22Rv1 (cell line): ENCODE data around the gene ALG1.
"Not testable (repeated sequence)": the region's sequence is repeated elsewhere in the genome, so short reads cannot be mapped to it uniquely, and the experiment has no call there.

ENCODE experiments used
- H3K27ac ChIP-seq: fragments of 450-650 bp; 2 replicates; pipeline ENCODE4 v1.5.1; 2017
- CTCF ChIP-seq: fragments of 450-650 bp; IDR thresholded peaks from 2 replicates; pipeline ENCODE4 v1.5.1; 2017; ENCODE audit warnings: mild to moderate bottlenecking
- ZFX ChIP-seq: fragments of 450-650 bp; IDR thresholded peaks from 2 replicates; pipeline ENCODE4 v1.6.1; 2017; ENCODE audit warnings: antibody characterized with exemption, borderline replicate concordance

The ALG1 gene

DNA sequence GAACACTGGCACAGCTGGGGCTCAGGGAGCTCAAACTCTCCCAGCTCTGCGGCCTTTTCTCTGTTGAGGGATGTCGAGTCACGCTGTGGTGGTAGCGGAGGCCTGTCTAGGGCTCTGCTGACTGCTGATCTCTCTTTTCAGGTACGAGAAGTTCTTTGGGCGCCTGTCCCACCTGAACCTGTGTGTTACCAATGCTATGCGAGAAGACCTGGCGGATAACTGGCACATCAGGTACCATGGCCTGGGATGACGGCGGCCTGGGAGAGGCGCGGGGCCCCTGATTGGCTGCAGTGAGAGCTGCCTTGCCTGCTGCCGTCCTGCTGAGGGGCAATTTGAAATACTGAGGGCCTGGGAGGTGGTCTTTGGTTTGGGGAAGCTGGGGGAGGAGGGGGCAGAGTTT lies 5.7 kb downstream of the ALG1 start:
- TF ChIP-seq ZFX = no peak
- no peak for TF ChIP-seq CTCF
- no peak overlapping the region for H3K27ac ChIP-seq

DNA sequence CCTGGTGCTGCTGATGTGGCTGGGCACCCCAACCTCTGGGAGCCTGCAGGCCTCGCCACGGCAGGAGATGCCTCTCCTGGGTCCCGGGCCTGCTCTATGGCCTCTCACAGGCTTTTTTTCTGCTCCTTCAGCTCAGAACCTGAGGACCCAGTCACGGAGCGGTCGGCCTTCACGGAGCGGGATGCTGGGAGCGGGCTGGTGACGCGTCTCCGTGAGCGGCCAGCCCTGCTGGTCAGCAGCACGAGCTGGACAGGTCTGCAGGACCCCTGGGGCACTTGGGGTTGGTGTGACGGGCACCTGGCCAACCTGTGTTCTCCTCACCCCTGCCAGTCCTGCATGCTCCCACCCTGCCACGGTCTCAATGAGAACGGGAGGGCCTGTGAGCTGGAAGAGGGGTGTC lies 7.0 kb downstream of the ALG1 start:
- TF ChIP-seq ZFX (no peak), CTCF (no peak)

GRCh38 chr16:5080461-5080860 lies 8.8 kb downstream of the ALG1 start:
- not testable (repeated sequence) for H3K27ac ChIP-seq

More for the DNA sequence above, 7.0 kb downstream of the ALG1 start:
- H3K27ac ChIP-seq = no peak overlapping the region

DNA sequence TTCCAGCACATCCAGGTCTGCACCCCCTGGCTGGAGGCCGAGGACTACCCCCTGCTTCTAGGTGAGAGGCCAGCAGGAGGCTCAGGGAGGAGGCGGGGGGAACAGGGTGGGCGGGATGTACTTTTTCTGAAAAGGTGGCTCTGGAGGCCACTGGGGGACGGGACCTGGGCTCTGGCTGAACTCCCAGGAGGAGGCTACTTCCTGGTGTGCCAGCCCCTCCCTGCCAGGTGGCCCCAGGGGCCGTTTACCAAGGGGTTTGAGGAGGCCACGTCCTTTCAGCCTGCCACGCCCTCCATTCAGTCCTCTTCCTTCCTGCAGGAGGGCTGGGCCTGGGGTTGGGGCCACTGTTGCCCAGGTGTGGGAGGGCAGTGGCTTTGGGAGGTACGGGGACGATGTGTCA lies 9.4 kb downstream of the ALG1 start:
- H3K27ac ChIP-seq = not testable (repeated sequence)

GRCh38 chr16:5083646-5084045 lies 12.0 kb downstream of the ALG1 start:
- H3K27ac ChIP-seq = not testable (repeated sequence)

GRCh38 chr16:5084099-5084731 lies 12.6 kb downstream of the ALG1 start:
- not testable (repeated sequence) for H3K27ac ChIP-seq

DNA sequence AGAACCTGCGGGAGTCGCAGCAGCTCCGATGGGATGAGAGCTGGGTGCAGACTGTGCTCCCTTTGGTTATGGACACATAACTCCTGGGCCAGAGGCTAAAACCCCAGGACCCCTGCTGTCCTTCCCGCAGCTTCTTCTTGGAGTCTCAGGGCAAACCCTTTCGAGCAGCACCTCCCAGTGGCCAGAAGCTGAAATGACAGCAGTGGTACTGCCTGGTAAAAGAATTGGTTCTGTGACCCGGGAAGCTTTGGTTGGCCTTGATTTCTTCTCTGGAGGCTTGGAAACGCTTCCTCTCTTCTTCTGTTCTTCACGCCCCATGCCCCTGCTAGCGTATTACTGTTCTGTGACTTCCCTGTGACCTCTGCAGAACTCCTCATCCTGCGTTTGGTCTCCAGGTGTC lies 13.2 kb downstream of the ALG1 start:
- TF ChIP-seq CTCF = peak; percentile 77
- not testable (repeated sequence) for H3K27ac ChIP-seq

DNA sequence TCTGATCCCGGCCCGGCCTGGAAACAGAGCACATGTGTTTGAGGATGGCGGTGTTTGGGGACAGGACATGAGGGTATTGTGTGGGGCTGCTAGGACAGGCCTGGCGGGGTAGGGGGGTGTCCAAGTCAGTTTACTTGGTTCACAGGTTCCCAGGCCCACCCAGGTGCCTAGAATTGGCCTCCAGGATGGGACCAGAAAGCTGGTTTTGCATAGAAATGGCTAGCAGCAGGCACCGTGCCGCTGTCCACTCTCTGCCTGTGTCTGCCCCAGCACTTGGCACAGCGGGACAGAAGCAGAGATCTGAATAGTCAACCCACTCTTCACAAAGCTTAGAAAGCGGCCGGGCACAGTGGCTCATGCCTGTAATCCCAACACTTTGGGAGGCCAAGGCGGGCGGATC lies 14.1 kb downstream of the ALG1 start:
- not testable (repeated sequence) for H3K27ac ChIP-seq

DNA sequence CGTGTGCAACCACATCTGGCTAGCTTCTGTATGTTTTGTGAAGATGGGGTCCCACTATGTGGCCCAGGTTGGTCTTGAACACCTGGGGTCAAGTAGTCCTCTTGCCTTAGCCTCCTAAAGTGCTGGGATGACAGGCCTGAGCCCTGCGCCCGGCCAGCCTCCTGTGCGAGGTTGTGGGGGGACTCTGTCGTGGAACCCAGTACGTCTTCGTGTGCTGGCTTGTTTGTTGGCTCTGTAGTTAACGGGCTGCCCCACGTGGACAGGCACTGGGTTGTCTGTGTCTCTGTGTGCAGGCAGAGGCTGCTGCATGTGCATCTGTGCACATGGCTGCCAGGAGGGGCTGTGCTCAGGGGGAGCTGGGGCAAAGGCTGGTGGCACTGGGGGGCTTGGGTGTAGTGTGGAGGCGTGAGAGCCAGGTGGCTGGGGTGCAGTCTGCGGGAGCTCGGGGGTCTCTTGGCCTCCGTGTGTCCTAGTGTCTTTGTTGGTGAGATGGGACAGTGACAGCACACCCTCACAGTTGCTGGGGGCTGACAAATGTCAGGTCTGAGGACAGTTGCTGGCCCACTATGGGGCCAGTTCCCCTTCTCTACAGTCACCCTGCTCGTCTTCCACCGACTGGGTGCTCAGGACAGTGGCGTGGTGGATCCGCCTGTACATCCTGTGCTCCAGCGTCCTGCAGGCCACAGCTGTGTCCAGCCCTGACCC lies 16.6 kb downstream of the ALG1 start:
- H3K27ac ChIP-seq = not testable (repeated sequence)

DNA sequence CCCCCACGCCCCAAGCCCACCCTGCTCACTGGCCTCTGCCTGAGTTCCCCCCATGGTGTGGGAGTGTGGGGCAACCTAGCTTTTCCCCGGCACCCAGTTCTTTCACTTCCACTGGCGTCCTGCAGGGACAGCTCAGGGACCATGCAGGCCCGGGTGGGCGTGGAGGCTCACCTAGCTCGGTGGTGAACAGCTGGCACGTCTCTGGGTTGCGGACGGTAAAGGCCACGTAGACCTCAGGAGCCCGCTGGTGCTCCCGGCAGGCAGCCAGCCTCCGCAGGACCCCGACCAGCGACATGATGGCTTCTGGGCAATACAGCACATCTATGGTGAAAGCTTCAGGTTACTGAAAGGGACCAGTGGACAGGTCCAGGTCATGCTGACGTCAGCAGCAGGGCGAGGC lies 17.3 kb downstream of the ALG1 start:
- H3K27ac ChIP-seq = not testable (repeated sequence)

- not testable (repeated sequence) for H3K27ac ChIP-seq
Measured at GRCh38 chr16:5089911-5090555, 18.4 kb downstream of the ALG1 start.

GRCh38 chr16:5090592-5090991 lies 18.9 kb downstream of the ALG1 start:
- H3K27ac ChIP-seq = not testable (repeated sequence)

GRCh38 chr16:5093081-5093480 lies 21.4 kb downstream of the ALG1 start:
- H3K27ac ChIP-seq = not testable (repeated sequence)

- H3K27ac ChIP-seq = not testable (repeated sequence)
Measured at GRCh38 chr16:5093746-5094145, 22.1 kb downstream of the ALG1 start.

GRCh38 chr16:5095145-5095830 lies 23.6 kb downstream of the ALG1 start:
- H3K27ac ChIP-seq = not testable (repeated sequence)

DNA sequence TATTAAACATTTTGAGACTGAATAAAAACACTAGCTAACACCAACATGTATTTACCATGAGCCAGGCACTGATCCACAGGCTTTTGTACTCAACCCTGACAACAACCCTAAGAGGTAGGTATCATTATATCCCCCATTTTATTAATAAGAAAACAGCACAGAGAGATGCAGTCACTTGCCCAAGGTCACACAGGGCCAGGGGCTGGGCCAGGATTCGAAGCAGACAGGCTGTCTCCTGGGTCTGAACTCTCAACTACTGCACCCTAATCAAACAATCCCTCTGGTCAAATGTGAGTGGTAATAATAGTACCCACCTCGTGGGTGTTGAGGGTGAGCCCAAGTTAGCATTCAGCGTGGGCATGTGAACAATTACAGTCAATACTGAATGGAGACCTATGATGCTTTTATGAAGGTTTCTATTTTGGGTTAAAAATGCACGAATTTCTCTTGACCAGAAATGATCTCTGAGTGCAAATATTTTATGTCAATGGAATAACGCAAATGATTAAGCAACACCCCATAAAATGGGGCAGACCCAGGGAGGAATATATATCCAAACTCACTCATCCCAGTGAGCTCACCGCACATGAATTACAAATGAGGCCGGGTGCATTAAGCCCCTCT lies 24.9 kb downstream of the ALG1 start:
- not testable (repeated sequence) for H3K27ac ChIP-seq

DNA sequence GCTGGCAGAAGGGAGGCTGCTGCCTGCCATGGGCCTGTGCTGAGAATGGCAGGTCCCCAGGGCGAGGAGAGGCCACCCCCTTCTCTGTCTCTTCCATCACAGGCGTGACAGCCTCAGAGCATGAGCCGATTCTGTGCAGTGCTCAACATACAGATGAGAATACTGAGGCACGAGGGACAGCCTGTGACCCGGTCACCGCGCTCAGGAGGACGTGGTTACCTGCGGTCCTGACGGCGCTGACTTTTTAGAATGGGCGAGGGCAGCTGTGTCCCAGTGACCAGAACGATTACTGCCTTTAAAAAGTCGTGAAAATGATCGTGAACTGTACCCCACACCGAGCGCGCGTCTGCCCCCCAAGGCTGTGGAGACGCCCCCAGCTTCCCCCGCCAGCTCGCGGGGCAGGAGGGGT lies 25.4 kb downstream of the ALG1 start:
- H3K27ac ChIP-seq = not testable (repeated sequence)
